ENCODE data around the gene TYW1B.
"Not testable (repeated sequence)": the region's sequence is repeated elsewhere in the genome, so short reads cannot be mapped to it uniquely, and the experiment has no call there.

TYW1B gene

DNA sequence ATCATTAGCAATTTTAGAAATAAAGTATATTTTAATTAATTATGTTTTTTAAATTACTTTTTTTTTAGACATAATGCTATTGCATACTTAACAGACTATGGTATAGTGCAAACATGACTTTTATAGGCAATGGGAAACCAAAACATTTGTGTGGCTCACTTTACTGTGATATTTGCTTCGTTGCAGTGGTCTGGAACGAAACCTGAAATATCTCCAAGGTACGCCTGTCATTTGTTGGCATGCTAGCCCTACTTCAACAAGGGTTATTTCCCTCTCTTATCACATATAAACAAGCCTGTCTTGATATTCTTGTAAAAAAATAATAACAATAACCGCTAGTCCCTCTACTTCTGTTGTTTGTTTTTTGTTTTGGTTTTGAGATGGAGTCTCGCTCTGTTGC lies 74.2 kb downstream of the TYW1B start:
- no peak for DNase-seq

DNA sequence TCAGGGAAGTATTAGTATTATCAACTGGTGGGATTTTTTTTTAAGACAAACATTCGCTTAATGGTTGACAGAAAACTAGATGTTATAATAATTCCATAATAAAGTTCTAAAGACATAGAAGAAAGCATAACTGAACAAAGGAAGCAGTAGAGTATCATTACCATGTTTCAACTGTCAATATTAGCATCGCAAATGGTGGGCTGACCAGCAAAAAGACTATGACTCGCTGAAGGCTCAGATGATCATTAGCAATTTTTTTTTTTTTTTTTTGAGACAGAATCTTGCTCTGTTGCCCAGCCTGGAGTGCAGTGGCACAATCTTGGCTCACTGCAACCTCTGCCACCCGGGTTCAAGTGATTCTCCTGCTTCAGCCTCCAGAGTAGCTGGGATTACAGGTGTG lies 74.8 kb downstream of the TYW1B start:
- not testable (repeated sequence) for DNase-seq

DNA sequence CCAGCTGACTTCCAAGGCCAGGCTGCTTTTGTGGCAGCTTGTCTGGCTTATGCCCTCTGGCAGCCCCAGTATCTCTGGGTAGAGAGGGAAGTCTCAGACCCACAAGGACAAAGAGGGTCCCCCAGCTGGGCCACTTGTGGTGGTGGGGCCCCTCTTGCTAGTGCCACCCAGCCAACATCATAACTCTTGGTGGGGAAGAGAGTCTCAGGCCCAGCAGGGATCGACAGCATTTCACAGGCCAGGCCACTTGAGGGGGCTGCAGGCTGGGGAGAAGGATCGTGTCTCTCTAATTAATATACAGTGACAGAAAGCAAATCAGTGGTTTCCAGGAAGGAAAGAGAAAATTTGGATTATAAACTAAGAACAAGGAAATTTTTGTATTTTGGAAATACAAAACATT lies 76.0 kb downstream of the TYW1B start:
- DNase-seq, result no peak

DNA sequence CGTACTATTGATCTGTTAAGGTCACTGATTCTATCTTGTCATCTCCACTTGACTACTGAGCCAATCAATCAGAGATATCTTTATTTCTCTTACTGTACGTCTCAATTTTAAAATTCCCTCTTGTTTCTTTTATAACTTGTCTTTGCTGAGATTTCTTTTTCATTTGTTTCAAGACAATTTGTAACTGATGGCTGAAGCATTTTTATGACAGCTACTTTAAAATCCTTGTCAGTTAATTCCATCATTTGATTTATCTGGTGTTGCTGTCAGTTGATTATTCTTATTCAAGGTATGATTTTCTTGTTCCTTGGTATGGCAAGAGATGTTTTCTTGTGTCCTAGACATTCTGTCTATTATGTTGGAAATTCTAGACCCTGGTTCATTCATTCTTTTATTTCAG lies 76.6 kb downstream of the TYW1B start:
- DNase-seq, result no peak

DNA sequence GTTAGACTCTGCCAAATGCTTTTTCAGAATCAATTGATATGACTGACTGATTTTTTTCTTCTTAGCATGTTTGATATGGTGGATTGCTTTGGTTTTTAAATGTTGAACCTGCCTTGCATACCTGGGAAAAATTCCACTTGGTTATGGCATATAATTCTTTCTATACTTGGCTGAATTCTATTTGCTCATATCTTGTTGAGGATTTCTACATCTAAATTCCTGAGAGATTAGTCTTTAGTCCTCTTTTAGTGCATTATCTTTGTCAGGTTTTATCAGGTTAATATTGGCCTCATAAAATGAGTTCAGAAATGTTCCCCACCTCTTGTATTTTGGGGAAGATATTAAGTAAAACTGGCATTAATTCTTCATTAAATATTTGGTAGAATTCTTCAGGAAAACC lies 79.4 kb downstream of the TYW1B start:
- not testable (repeated sequence) for DNase-seq

DNA sequence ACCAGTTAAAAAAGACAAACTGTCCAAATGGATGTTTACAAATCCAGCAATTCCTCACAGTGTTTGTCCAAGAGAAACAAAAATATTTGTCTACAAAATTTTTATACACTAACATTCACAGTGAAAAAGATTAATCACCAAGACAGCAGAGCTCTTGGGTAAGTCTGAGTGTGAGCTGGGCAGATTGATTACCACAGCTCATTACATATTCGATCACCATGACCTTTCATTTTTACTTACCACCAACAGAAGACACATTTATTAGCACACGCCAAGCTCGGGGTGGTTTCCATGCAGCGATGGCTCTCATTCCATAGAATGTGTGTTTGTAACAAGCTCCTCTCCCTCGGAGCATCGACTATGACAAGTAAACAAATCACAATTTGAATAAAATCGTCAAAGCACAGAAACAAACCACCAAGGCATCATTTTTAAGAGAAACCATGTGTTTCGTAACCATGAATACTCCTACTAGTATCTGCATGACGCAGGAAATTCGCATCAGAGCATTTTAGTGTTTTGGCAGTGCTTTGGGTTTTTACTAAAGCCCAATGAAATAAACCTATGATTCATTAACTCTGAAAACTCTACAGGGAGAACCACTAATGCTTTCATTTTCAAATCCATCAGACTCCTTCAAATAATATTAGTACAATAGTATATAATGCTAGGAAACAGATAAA lies 83.6 kb downstream of the TYW1B start:
- not testable (repeated sequence) for DNase-seq

DNA sequence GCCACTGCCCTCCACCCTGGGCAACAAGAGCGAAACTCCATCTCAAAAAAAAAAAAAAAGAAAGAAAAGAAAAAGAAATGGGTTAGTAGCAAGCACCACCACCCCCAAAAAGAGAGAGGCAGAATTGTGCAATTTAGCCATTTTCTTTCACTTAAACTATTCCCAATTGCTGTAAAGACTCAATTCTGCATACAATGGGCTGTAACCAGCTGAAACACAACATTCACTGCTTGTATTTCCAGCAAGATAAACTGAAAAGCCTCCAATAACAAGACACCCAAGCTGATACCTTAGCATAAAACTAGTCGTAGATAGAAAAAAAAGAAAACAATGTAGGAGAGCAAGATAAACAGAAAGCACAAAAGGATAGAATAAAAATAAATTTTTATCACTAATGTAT lies 84.2 kb downstream of the TYW1B start:
- not testable (repeated sequence) for DNase-seq

DNA sequence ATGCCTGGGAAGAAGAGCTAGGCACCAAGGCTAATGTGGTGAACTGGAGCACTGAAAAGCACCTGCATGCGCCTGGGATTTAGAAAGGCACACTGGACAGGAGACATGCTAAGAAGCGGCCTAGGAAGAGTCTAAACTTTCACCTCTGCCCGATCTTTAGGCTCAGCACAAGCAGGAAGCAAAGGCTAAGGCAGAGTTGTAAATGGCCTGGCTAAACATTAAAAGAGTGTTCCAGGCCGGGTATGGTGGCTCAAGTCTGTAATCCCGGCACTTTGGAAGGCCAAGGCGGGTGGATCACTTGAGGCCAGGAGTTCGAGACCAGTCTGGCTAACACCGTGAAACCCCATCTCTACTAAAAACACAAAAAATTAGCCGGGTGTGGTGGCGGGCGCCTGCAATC lies 88.3 kb downstream of the TYW1B start:
- not testable (repeated sequence) for DNase-seq

DNA sequence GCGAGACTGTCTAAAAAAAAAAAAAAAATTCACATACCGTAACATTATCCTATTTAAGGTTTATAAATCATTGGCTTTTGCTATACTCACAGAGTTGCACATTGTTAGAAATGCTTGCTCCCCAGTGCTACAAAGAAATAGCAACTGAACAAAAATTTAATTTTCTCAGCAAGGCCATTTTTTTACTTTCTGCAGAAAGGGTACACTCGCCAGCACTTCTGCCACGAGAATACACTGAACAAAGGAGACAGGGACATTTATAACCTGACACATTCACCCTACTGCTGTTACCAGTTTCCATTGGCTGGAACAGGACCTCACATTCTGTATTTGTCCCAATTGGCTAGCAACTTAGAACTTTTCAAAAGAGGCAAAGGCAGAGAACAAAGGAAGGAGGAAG lies 92.1 kb downstream of the TYW1B start:
- not testable (repeated sequence) for DNase-seq

DNA sequence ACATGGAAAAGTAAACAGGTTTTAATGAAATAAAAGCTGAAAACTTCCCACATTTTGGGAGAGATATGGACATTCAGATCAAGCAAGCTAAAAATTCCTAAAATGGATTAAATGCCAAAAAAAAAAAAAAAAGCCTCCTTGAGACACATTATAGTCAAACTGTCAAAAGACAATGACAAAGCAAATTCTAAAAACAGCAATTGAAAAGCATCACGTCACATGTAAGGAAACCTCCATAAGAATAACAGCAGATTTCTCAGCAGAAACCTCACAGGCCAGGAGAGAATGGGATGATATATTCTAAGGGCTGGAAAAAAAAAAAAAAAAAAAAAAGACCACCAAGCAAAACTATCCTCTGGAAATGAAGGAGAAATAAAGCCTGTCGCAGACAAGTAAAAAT lies 97.2 kb downstream of the TYW1B start:
- not testable (repeated sequence) for DNase-seq

DNA sequence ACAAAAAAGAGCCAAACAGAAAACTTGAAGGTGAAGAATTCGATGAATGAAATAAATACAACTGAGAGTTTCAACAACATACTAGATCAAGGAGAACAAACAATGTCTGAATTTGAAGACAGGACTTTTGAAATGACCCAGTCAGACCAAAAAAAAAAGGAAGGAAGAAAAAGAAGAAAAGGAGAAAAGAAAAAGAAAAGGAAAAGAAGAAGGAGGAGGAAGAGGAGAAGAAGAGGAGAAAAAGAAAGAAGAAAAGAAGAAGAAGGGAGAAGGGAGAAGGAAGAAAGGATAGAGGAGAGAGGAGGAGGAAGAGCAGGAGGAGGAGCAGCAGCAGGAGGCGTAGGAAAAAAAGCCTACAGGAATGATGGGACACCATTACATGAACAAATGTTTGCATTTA lies 97.6 kb downstream of the TYW1B start:
- DNase-seq, result not testable (repeated sequence)

DNA sequence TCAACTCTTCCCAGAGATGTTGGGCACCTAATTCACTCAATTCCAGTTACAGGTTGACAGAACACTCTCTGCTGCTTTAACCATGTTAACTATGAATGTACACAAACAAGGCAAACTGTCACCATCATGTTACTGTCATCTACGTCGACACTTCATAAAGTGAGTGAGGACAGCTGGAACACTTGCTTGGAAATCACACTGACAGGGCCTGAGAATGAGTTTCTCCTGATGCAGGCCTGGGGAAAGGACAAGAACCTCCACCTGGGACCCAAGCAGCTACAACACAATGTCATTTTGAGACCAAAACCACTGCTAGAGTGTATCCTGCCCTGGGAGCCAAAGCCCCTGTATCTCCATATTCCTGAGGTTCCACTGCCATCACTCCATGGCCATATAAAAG lies 98.9 kb downstream of the TYW1B start:
- DNase-seq, result not testable (repeated sequence)

DNA sequence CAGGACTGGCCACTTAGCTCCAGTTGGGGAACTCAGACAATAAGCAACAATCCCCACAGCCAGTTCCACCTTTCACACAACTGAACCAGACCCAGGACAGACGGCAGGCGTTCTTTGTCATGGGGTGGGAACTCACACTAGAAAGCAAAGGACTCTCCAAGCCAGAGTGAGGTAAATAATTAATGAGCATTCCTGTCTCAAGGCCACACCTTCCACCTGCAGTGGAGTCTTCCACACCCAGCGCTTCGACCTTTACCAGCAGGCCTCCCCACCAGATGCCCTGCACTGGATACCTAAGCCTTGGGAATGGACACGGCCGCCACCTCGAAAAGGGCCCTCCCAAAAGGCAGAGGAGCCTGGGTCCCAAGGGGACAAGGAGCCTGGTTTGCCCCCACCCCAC lies 105.3 kb downstream of the TYW1B start:
- not testable (repeated sequence) for DNase-seq

DNA sequence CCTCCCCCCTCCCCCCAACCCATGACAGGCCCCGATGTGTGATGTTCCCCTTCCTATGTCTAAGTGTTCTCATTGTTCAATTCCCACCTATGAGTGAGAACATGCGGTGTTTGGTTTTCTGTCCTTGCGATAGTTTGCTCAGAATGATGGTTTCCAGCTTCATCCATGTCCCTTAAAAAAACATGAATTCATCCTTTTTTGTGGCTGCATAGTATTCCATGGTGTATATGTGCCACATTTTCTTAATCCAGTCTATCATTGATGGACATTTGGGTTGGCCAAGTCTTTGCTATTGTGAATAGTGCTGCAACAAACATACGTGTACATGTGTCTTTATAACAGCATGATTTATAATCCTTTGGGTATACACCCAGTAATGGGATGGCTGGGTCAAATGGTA lies 107.1 kb downstream of the TYW1B start:
- not testable (repeated sequence) for DNase-seq

DNA sequence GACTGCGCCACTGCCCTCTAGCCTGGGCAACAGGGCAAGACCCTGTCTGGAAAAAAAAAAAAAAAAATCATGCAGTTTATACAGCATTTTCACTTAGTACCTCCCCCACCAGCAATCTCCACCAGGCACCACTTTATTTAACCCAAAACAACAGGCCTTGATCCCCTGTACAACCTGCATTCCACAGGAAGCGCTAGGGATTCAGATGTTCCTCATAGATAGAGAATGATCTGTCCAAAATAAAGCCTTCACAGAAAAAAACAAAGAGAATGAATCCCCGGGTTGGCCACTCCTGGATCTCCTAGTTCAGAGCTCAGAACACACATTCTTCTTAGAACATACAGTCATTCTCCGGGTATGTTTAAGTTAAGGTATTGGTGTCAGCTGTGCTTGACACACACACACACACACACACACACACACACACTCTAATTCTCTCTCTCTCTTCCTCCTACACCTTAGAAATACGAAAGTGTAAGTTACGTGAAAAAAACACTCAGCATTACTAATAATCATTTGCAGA lies 110.7 kb downstream of the TYW1B start:
- not testable (repeated sequence) for DNase-seq

DNA sequence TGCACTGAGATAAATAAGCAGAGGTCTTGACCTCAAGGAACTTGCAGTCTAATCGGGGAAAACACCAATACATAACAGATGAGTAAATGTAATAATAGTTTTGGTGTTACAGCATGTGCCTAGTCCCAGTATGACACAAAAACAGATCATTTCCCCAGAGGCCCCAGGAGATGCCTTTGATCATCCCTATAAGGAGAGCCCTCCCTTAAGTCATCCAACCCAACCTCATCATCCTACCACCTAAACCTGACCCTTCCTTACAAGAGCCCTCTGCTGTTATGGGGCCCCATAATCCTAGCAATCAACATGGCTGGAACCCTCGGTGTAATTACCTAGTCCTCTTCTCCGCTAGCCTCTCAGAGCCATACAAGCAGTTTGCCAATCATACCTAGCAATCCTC lies 116.1 kb downstream of the TYW1B start:
- DNase-seq, result not testable (repeated sequence)

DNA sequence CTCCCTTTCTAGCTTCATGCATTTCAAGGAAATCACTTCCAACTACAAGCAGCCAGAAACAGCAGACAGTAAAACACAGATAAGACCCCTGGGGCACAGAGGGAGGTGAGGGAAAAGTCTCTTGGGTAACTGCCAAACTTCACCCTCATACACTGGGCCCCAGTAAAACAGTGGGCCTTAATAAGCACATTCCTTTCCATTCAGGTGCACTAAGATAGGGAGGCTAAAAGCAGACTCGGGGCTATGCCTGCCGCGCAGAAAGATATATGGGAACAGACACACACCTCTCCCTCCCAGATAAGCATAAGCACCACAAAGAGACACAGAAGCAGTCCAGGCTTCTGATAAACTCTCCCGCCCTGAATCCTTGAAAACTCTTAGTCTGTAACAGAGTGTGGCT lies 117.0 kb downstream of the TYW1B start:
- no peak for DNase-seq

DNA sequence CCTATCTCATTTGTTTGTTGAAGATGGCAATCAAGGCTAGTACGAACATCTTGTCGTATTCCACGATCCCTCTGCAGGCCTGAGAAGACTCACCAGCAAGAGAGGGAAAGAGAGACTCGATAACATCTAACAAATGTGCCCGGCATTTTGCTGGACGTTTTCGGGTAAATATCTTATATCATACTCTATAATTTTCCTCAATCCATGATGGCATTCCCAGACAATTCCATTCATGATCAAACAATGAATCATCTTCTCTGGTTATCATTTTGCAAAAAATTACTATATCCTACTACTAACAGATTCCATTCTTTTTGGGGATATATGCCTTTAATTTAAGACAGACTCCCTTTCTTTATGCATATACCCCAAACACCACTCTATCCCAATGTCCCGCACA lies 118.1 kb downstream of the TYW1B start:
- no peak for DNase-seq

DNA sequence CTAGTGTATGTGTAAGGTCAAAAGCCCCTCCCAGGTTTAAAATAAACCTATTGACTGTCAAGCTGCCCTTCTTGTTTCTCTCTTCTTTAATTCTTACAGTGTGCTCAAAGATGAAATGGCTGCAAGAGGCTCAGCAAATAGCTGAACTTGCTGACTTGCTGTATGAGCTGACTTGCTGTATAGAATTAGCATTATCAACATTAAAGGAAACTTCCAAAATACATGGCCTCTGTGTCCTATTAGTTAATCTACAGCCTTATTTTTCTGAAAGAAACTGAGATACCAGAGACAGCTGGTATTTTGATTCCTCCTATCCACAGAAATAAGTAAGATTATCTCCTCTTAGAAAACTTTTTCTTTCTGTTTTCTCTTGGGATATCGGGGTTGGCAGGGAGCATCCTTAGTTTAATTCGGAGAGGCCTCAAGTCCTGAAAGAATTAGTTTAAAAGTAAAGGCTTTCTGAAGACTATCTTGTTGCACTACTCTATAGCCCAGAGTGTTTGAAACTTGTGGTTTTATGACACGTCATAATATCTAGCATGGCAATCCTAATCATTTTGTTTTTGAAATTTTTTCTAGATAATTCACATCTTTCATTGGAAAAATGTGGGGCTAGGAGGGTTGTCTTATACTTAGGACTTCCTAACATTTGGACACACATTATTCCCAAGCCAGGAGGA lies 119.5 kb downstream of the TYW1B start:
- not testable (repeated sequence) for DNase-seq

DNA sequence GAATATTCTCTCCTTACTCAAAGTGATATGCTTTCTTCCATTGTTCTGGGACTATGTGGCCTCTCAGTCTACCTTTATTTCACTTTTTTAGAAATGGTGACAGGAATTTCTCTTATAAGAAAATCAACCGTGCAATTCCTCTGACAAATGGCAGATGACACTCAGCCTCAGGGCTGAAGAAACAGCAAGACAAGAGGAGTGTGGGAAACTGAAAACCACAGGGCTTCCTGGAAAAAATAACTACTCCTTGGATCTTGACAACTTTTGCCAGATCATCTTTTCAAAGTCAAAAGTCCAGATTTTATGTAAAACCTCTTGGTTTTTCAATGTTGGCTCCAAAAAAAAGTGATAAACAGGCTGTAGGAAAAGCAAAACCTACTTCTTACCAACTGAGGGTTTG lies 121.5 kb downstream of the TYW1B start:
- DNase-seq, result no peak

DNA sequence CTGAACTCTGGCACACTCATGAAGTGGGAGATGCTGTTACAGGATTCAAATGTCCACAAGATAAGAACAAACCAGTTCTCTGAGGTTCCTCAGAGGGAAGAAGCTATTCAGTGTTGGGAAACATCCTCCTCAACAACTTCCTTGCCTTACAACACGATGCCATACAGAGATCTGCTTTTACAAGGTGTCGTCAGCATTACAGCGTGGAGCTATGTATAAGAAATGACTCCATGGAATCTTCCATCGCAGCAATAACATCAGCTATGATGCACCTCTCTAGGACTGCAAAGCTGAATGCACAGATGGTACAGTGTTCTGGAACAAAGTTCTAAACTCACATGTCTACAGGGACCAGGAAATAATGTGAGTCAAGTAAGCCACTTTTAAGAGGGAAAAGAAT lies 122.3 kb downstream of the TYW1B start:
- not testable (repeated sequence) for DNase-seq

DNA sequence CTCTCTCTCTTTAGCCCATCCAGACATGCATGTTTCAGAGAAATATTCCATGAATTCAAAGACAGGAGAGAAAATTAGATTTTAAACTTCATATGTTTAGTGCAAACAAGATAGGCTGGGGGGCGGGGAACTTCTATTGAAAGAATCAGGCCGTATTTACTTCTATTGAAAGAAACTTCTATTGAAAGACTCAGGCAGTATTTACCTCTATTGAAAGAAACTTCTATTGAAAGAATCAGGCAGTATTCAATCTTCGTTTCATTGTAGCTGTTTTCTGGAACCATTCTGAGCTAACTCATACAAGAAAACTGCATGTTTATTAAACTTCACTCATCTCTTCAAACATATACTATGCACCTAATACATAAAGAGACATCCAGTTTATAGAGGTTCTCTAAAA lies 123.1 kb downstream of the TYW1B start:
- no peak for DNase-seq

DNA sequence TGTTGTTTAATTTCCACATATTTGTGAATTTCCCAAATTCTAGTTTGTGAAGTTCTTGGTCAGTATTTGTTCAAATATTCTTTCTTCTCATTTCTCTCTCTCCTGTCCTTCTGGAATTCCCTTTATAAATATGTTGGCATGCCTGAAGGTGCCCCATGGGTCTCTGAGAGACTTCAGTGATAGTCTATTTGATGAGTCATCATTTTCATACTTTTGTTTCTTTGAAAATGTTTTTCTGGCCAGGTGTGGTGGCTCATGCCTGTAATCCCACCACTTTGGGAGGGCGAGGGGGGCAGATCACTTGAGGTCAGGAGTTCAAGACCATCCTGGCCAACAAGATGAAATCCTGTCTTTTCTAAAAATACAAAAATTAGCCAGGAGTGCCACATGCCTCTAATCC lies 127.5 kb downstream of the TYW1B start:
- not testable (repeated sequence) for DNase-seq

DNA sequence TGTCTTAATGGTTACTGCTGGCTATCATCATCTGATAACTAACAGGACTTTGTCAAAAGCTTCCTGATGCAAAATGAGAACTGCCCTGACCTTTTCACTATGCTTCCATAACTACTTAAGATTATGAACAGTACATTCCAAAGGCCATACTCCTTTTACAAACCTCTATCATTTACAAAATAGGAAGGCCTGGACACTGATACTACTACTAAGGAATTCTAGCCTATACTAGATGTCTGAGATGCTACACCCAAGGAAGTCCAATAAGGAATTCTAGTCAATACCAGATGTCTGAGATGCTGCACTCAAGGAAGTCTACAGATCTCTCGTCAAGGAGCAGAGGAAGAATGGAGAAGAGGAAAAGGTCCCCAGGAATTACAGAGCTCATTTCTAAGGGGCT lies 130.9 kb downstream of the TYW1B start:
- DNase-seq, result not testable (repeated sequence)

DNA sequence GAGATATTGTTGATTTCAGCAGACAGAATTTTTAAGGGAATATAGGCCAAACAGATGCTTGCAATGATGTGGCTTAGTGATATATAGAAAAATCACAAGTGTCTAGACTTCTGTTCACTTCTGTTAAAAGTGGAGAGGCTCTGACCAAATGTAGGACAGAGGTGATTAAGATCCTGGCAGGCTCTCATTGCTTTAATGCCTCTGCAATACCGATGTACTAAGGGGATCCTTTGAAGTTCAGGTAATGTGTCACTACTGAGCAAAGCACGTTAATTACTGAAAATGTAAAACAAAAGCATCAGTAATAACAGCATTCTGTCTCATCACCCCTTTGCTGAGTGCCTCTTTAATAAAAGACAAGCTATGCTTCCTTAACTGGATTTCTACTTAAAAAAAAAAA lies 131.4 kb downstream of the TYW1B start:
- DNase-seq, result not testable (repeated sequence)

Measured in NCI-H1048 (cell line).